A673 (cell line): Measurements from ENCODE around the gene EMP1. TPM values are rescaled to one million over a fixed set of nuclear protein-coding genes. Genes with fewer than 3 reads are reported as not detected.

Experiments used
- Bru-seq: library from RNA; stranded (reverse); fragments of 400-500 nt; gene quantifications from one replicate; lab custom pipeline; 2021; lab: Mats Ljungman, UMichigan
- BruChase-seq, 2 experiments: library from RNA; stranded (reverse); fragments of 400-500 nt; gene quantifications; one replicate each; lab custom pipeline; 2021; lab: Mats Ljungman, UMichigan
- BruUV-seq: library from RNA; stranded (reverse); fragments of 400-500 nt; replicated peaks from 2 replicates; lab custom pipeline; 2021; lab: Mats Ljungman, UMichigan
- CTCF ChIA-PET: fragments of 300-600 bp; sonication (Branson Sonifier 250); formaldehyde crosslinking; loops from one replicate; lab custom pipeline; 2022; ENCODE audit warnings: antibody characterized with exemption; lab: Charles Lee
- POLR2A ChIA-PET: fragments of 300-600 bp; sonication (Branson Sonifier 250); formaldehyde crosslinking; loops from one replicate; lab custom pipeline; 2022; ENCODE audit warnings: antibody characterized with exemption; ENCODE audit not compliant: low non-redundant PET; lab: Charles Lee
- DNase-seq: peaks from one replicate; pipeline ENCODE4 v3.0.0-alpha.2; 2015; ENCODE audit warnings: low spot score
- H3K27ac ChIP-seq: fragments of 200-600 bp; sonication (generic); 2 replicates; pipeline ENCODE4 v1.5.1; 2016; ENCODE audit warnings: mixed run types, low read depth, mild to moderate bottlenecking, mixed read lengths, antibody characterized with exemption, low read length; ENCODE audit not compliant: poor library complexity, severe bottlenecking
- H3K27me3 ChIP-seq: fragments of 200-600 bp; sonication (generic); replicated peaks from 2 replicates; pipeline ENCODE4 v1.6.1; 2017; ENCODE audit warnings: mixed run types, low read depth, mild to moderate bottlenecking, mixed read lengths, antibody characterized with exemption, low read length; ENCODE audit not compliant: insufficient read depth, poor library complexity
- H3K36me3 ChIP-seq: fragments of 200-600 bp; sonication (generic); 2 replicates; pipeline ENCODE4 v1.6.1; 2016; ENCODE audit warnings: mixed run types, mild to moderate bottlenecking, mixed read lengths, antibody characterized with exemption, low read length; ENCODE audit not compliant: insufficient read depth, poor library complexity, severe bottlenecking
- H3K4me1 ChIP-seq: fragments of 200-600 bp; sonication (generic); 2 replicates; pipeline ENCODE4 v1.6.1; 2017; ENCODE audit warnings: mixed run types, mild to moderate bottlenecking, mixed read lengths, antibody characterized with exemption, low read length; ENCODE audit not compliant: insufficient read depth, poor library complexity, severe bottlenecking
- H3K4me3 ChIP-seq: fragments of 200-600 bp; sonication (generic); 2 replicates; pipeline ENCODE4 v1.5.1; 2016; ENCODE audit warnings: low read depth, mixed run types, mild to moderate bottlenecking, mixed read lengths, low read length; ENCODE audit not compliant: poor library complexity, severe bottlenecking
- H3K9me3 ChIP-seq: fragments of 200-600 bp; sonication (generic); 2 replicates; pipeline ENCODE4 v1.6.1; 2016; ENCODE audit warnings: mixed run types, low read depth, mild to moderate bottlenecking, mixed read lengths, antibody characterized with exemption, low read length; ENCODE audit not compliant: poor library complexity, severe bottlenecking
- EZH2 ChIP-seq: fragments of 200-600 bp; sonication (generic); IDR thresholded peaks from 2 replicates; pipeline ENCODE4 v1.6.1; 2017; ENCODE audit warnings: borderline replicate concordance, low read depth, mild to moderate bottlenecking, mixed read lengths, antibody characterized with exemption, low read length; ENCODE audit not compliant: poor library complexity, severe bottlenecking
- intact Hi-C: fragments of 100-400 bp; cut with micrococcal nuclease; formaldehyde crosslinking; loops from one replicate; pipeline ENCODE4 v1.10.0; 2022; ENCODE audit not compliant: unreplicated experiment
- long read RNA-seq: library from polyadenylated mRNA; stranded (forward); transcript quantifications from one replicate; pipeline ENCODE4 v2.0.0, GENCODE V29; 2022
- total RNA-seq: library from RNA; stranded (reverse); gene quantifications from 2 replicates; pipeline ENCODE4 v1.2.3, GENCODE V29; 2021
- TF ChIP-seq, protein P1 (sequence below): fragments of 300-800, 200-600 bp; sonication (generic); conservative IDR thresholded peaks from 2 replicates; pipeline ENCODE4 v1.5.1; 2017; ENCODE audit warnings: low read depth, mild to moderate bottlenecking, antibody characterized with exemption, low read length, moderate library complexity, mixed read lengths

The EMP1 gene, protein sequence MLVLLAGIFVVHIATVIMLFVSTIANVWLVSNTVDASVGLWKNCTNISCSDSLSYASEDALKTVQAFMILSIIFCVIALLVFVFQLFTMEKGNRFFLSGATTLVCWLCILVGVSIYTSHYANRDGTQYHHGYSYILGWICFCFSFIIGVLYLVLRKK
- 39.9 and 66.5 TPM in 2 replicates for total RNA-seq
- percentile 57 among the genes with signal in this experiment for Bru-seq, nascent RNA
- BruChase-seq, experiment 1, labeled RNA remaining after a 2-hour chase = percentile 61 among the genes with signal in this experiment
- percentile 81 among the genes with signal in this experiment for BruChase-seq, experiment 2, labeled RNA remaining after a 6-hour chase
- long read RNA-seq, full-length matches to known transcripts = 14 of 23 reads
- long read RNA-seq, partial matches to known transcripts = 0 of 23 reads
- long read RNA-seq, other reads (novel, unspliced or antisense) = 9 of 23 reads

DNA sequence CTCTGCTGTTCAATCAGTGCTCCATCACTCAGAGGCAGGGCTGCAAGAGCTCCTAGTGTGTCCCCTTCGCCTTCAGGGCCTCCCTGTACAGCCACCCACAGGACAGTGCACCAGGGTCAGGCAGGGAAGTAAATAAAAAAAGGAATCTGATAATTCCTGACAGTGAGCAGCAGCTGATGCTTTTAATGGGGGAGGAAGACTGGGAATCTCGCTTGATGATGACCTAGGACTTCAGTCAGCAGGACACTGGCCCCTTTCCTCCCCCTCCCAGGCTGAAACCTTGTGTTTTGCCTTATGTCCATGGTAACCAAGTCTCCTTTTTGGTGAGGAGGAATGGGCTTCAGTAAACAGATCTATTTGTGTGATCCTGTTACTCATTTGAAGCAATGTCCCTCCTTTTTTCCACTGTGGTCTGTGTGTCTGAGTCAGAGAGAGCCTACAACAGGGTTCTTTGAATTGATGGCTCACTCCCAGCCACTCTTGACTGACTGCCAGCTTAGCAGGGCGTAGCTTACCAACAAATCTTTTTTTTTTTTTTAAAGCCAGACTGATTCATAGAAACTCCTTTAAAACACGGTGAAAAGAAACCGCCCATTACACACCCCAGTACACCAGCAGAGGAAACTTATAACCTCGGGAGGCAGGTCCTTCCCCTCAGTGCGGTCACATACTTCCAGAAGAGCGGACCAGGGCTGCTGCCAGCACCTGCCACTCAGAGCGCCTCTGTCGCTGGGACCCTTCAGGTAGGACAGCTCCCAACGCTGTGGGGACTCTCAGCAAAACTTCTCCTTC lies at the start of gene EMP1:
TSS of gene EMP1 (plus strand) at position 597 of the 792 bp plus-strand sequence. CDS start 14,785 bp downstream, outside the sequence.
- H3K9me3 ChIP-seq = no peaks in the 10 kb centered on the region
- H3K4me3 ChIP-seq = peak within 1 kb of the TSS; percentile 44
- H3K36me3 ChIP-seq = no peaks in the 10 kb centered on the region
- peaks cover 33% of the 10 kb centered on the region for H3K4me1 ChIP-seq
- peak within 1 kb of the TSS; percentile 44 for H3K27ac ChIP-seq
- peak; percentile 92 for DNase-seq
- ChIA-PET CTCF (interaction anchor here (1.0 kb wide), 1 partner anchor 12 kb away, joined by 4 read pairs; no protein-coding TSS in a partner anchor), POLR2A (interaction anchor here (0.6 to 0.7 kb wide), 4 partner anchors 13 to 915 kb away, joined by 3 read pairs; no protein-coding TSS in a partner anchor)
- intact Hi-C loops = no loop called here
- TF ChIP-seq, protein P1, sequence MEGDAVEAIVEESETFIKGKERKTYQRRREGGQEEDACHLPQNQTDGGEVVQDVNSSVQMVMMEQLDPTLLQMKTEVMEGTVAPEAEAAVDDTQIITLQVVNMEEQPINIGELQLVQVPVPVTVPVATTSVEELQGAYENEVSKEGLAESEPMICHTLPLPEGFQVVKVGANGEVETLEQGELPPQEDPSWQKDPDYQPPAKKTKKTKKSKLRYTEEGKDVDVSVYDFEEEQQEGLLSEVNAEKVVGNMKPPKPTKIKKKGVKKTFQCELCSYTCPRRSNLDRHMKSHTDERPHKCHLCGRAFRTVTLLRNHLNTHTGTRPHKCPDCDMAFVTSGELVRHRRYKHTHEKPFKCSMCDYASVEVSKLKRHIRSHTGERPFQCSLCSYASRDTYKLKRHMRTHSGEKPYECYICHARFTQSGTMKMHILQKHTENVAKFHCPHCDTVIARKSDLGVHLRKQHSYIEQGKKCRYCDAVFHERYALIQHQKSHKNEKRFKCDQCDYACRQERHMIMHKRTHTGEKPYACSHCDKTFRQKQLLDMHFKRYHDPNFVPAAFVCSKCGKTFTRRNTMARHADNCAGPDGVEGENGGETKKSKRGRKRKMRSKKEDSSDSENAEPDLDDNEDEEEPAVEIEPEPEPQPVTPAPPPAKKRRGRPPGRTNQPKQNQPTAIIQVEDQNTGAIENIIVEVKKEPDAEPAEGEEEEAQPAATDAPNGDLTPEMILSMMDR = no peak
- TF ChIP-seq EZH2 = no peak
- no TSS peak for BruUV-seq
- H3K27me3 ChIP-seq = no peaks in the 10 kb centered on the region

DNA sequence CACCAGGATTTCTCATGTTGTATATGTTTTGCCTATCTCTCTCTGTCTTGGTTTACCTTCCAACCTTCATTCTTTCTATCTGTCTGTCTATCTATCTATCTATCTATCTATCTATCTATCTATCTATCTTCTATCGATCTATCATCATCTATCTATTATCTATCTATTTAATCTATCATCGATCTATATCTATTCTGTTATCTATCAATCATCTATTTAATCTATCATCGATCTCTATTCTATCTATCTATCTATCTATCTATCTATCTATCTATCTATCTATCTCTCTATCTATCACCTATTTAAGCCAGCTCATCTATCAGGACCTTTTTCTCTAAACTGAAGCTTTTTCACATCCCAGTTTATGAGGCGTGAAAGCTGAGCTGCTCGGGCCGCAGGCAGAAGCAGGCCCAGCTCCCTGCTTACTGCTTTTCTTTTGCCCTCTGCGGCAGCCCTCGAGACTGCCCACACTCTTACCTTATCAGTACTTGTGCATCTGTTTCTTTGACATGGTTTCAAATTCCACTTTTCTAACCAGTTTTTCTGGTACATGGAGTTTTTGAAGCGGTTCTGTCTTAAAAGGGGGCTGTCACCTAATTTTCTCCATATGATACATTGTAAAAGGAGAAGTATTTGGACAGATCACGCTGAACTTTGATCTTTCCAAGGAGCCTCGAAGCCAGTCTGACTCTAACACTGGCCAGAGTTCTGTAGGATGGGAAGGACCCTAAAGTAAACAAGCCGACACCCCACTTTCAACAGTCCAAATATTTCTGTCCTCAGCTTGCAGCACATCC lies 48.6 kb upstream of the EMP1 start:
- H3K4me3 ChIP-seq = no peak overlapping the region
- no peaks in the 10 kb centered on the region for H3K4me1 ChIP-seq
- intact Hi-C loops = no loop called here
- ChIA-PET POLR2A (no interaction called here), CTCF (no interaction called here)
- TF ChIP-seq, protein P1 = no peak
- TF ChIP-seq EZH2 = no peak
- H3K36me3 ChIP-seq = no peaks in the 10 kb centered on the region
- H3K27ac ChIP-seq = no peak overlapping the region
- BruUV-seq = no TSS peak
- no peaks in the 10 kb centered on the region for H3K9me3 ChIP-seq
- DNase-seq = no peak
- no peaks in the 10 kb centered on the region for H3K27me3 ChIP-seq

- no peak for TF ChIP-seq EZH2
- TF ChIP-seq, protein P1 = no peak
- intact Hi-C loops = no loop called here
- no peaks in the 10 kb centered on the region for H3K9me3 ChIP-seq
- no peaks in the 10 kb centered on the region for H3K4me1 ChIP-seq
- no peaks in the 10 kb centered on the region for H3K36me3 ChIP-seq
- no TSS peak for BruUV-seq
- H3K27me3 ChIP-seq = no peaks in the 10 kb centered on the region
- no peak overlapping the region for H3K27ac ChIP-seq
- no peak overlapping the region for H3K4me3 ChIP-seq
- POLR2A ChIA-PET = no interaction called here
- CTCF ChIA-PET = no interaction called here
- DNase-seq = no peak
These were observed 48.1 kb upstream of the EMP1 start for GRCh38 chr12:13148485-13148847.
